GM12878 (cell line): ENCODE results near the gene CNTLN. TPM values are rescaled to one million over a fixed set of nuclear protein-coding genes. Genes with fewer than 3 reads are reported as not detected.

ENCODE experiments used
- ATAC-seq: fragments of 200-7000 bp; cut with Tn5 transposase; 3 replicates; pipeline ENCODE4 v1.9.1; 2020; ENCODE audit warnings: mild to moderate bottlenecking, moderate library complexity
- BruUV-seq: library from RNA; stranded (reverse); fragments of 400-500 nt; replicated peaks from 2 replicates; lab custom pipeline; 2021; lab: Mats Ljungman, UMichigan
- CTCF ChIA-PET: fragments of 300-600 bp; sonication (Branson Sonifier 250); formaldehyde crosslinking; extraction: SDS; loops from one replicate; lab custom pipeline; 2021; ENCODE audit warnings: inconsistent platforms; lab: Yijun Ruan, JAX
- POLR2A ChIA-PET: fragments of 350-600 bp; formaldehyde crosslinking; extraction: SDS; loops from one replicate; lab custom pipeline; 2021; ENCODE audit warnings: inconsistent platforms; lab: Charles Lee
- RAD21 ChIA-PET: fragments of 300-600 bp; sonication (Branson Sonifier 250); formaldehyde crosslinking; loops from one replicate; lab custom pipeline; 2023; ENCODE audit warnings: antibody characterized with exemption; ENCODE audit not compliant: unreplicated experiment; lab: Charles Lee
- SMC1A ChIA-PET: fragments of 300-600 bp; sonication (Branson Sonifier 250); formaldehyde crosslinking; loops from one replicate; lab custom pipeline; 2023; ENCODE audit not compliant: unreplicated experiment, uncharacterized antibody; lab: Charles Lee
- DNase-seq: peaks from one replicate; pipeline ENCODE4 v3.0.0-alpha.2; 2011; ENCODE audit warnings: low read depth, low spot score
- FAIRE-seq: peaks from 3 replicates; lab custom pipeline; 2011; peaks lifted over from hg19 to GRCh38; lab: Jason Lieb, UNC
- H2AFZ ChIP-seq: 2 replicates; pipeline ENCODE4 v1.6.0; 2011; ENCODE audit warnings: low read depth, low read length, control low read depth; ENCODE audit not compliant: control insufficient read depth
- H3K27ac ChIP-seq: 2 replicates; pipeline ENCODE4 v1.5.1; 2011; ENCODE audit warnings: control low read depth; ENCODE audit not compliant: control insufficient read depth, insufficient read depth
- H3K27me3 ChIP-seq, 2 experiments: replicated peaks in 1 of 2; 2 replicates each; pipeline versions ENCODE4 v1.6.0 to v1.6.1; 2011; ENCODE audit warnings: low read length in 1 of 2; ENCODE audit not compliant: control insufficient read depth in 2 of 2, insufficient read depth in 2 of 2
- H3K36me3 ChIP-seq, 2 experiments: 2 replicates each; pipeline ENCODE4 v1.5.1; 2011; ENCODE audit warnings: low read length in 1 of 2; ENCODE audit not compliant: control insufficient read depth in 2 of 2, insufficient read depth in 2 of 2
- H3K4me1 ChIP-seq: 2 replicates; pipeline ENCODE4 v1.6.1; 2011; ENCODE audit warnings: mild to moderate bottlenecking, low read length, moderate library complexity, mixed read lengths; ENCODE audit not compliant: control insufficient read depth, insufficient read depth
- H3K4me2 ChIP-seq: 2 replicates; pipeline ENCODE4 v1.6.0; 2011; ENCODE audit warnings: control low read depth; ENCODE audit not compliant: control insufficient read depth, insufficient read depth
- H3K4me3 ChIP-seq: fragments of 200-600 bp; sonication (generic); 2 replicates; pipeline ENCODE4 v1.5.1; 2016
- H3K79me2 ChIP-seq: 2 replicates; pipeline ENCODE4 v1.6.0; 2011; ENCODE audit warnings: low read length; ENCODE audit not compliant: control insufficient read depth, insufficient read depth
- H3K9ac ChIP-seq: 2 replicates; pipeline ENCODE4 v1.8.0; 2011; ENCODE audit warnings: low read length, control low read depth, mixed read lengths; ENCODE audit not compliant: control insufficient read depth, insufficient read depth
- H3K9me3 ChIP-seq: replicated peaks from 3 replicates; pipeline ENCODE4 v1.5.1; 2011; ENCODE audit warnings: mild to moderate bottlenecking, low read length; ENCODE audit not compliant: control insufficient read depth, insufficient read depth
- H4K20me1 ChIP-seq: 2 replicates; pipeline ENCODE4 v1.6.0; 2011; ENCODE audit not compliant: control insufficient read depth, insufficient read depth
- CREM ChIP-seq: IDR thresholded peaks from 2 replicates; pipeline ENCODE4 v1.6.1; 2014; ENCODE audit warnings: antibody characterized with exemption, low read depth
- CUX1 ChIP-seq: IDR thresholded peaks from 2 replicates; pipeline ENCODE4 v1.6.1; 2012; ENCODE audit warnings: improper control_type of control experiment, low read depth, low read length; ENCODE audit not compliant: insufficient replicate concordance
- HDAC6 ChIP-seq: fragments of 200-600 bp; sonication (generic); IDR thresholded peaks from one replicate; pipeline ENCODE4 v1.8.0; 2017; ENCODE audit warnings: antibody characterized with exemption; ENCODE audit not compliant: unreplicated experiment
- MTA3 ChIP-seq: IDR thresholded peaks from 2 replicates; pipeline ENCODE4 v1.6.1; 2012; ENCODE audit warnings: low read length, inconsistent platforms, borderline replicate concordance
- NFYA ChIP-seq: IDR thresholded peaks from 2 replicates; pipeline ENCODE4 v1.6.1; 2011; ENCODE audit warnings: low read depth, mild to moderate bottlenecking, low read length, improper control_type of control experiment, borderline replicate concordance
- NKRF ChIP-seq: fragments of 450-650 bp; conservative IDR thresholded peaks from 2 replicates; pipeline ENCODE4 v1.6.1; 2017; ENCODE audit warnings: mild to moderate bottlenecking, moderate library complexity
- RCOR1 ChIP-seq: conservative IDR thresholded peaks from 2 replicates; pipeline ENCODE4 v1.6.1; 2012; ENCODE audit warnings: low read depth, low read length, improper control_type of control experiment
- RELA ChIP-seq: fragments of 450-650 bp; IDR thresholded peaks from 2 replicates; pipeline ENCODE4 v1.8.0; 2014; ENCODE audit warnings: borderline replicate concordance; ENCODE audit not compliant: partially characterized antibody
- TBL1XR1 ChIP-seq: IDR thresholded peaks from 2 replicates; pipeline ENCODE4 v1.6.1; 2012; ENCODE audit warnings: low read depth, low read length, improper control_type of control experiment
- in situ Hi-C: fragments of 300-500 bp; cut with MboI; formaldehyde crosslinking; loops from 9 replicates; pipeline ENCODE4 v1.14.3; 2018; ENCODE audit warnings: mixed read lengths
- intact Hi-C: fragments of 100-400 bp; cut with micrococcal nuclease; formaldehyde crosslinking; loops from one replicate; pipeline ENCODE4 v1.14.2; 2022; ENCODE audit not compliant: unreplicated experiment
- polyA plus RNA-seq, 11 experiments: library from polyadenylated mRNA; depleted of rRNA in 4 of 11; unstranded in 6 of 11; stranded (reverse) in 5 of 11; fragments of >200 nt; fragmentation: Nextera tagmentation in 4 of 11; fragmentation: Illumina TruSeq in 1 of 11; extraction: Ambion mirVana in 4 of 11; extraction: Trizol in 1 of 11; gene quantifications; 1 replicate in 1 of 11; 2 replicates in 10 of 11; pipeline versions ENCODE4 v1.2.1 to v1.2.3, GENCODE V29; 2011 to 2016; ENCODE audit warnings: inconsistent platforms in 2 of 11, missing spikeins in 2 of 11, low read depth in 1 of 11
- total RNA-seq, 4 experiments: library from RNA; depleted of rRNA in 3 of 4; stranded (reverse); fragments of >200 nt in 3 of 4; fragmentation: Illumina TruSeq in 1 of 4; extraction: Trizol in 1 of 4; gene quantifications; 2 replicates each; pipeline versions ENCODE4 v1.2.1 to v1.2.3, GENCODE V29; 2013 to 2021

CNTLN gene
- total and polyA plus RNA-seq, 10 of the 15 experiments (the other 5 are each of a cell fraction or from before 2014, with no cell fraction given), result 0.01 to 7.0 (median 0.03) TPM; not detected in 4

- no peak overlapping the region for H3K9ac ChIP-seq
- RAD21 ChIA-PET, result no interaction called here
- TF ChIP-seq NFYA, result no peak
- TF ChIP-seq HDAC6, result no peak
- TF ChIP-seq RELA, result no peak
- TF ChIP-seq RCOR1, result no peak
- no peak for TF ChIP-seq NKRF
- no peak for TF ChIP-seq TBL1XR1
- TF ChIP-seq CUX1, result no peak
- no peak for TF ChIP-seq CREM
- TF ChIP-seq MTA3, result no peak
- H4K20me1 ChIP-seq, result no peaks in the 10 kb centered on the region
- no peak overlapping the region for H3K4me2 ChIP-seq
- no peaks in the 10 kb centered on the region for H3K27me3 ChIP-seq
- H3K27ac ChIP-seq, result no peak overlapping the region
- H2AFZ ChIP-seq, result no peak overlapping the region
- ATAC-seq (no peak), FAIRE-seq (no peak), DNase-seq (no peak)
- CTCF ChIA-PET, result interaction anchor here (0.6 to 0.9 kb wide), 2 partner anchors 13 to 167 kb away, joined by 3 read pairs; no protein-coding TSS in a partner anchor
- no peaks in the 10 kb centered on the region for H3K79me2 ChIP-seq
- H3K4me1 ChIP-seq, result no peaks in the 10 kb centered on the region
- intact Hi-C loops, result no loop called here
- SMC1A ChIA-PET, result no interaction called here
- H3K36me3 ChIP-seq, result no peaks in the 10 kb centered on the region
- H3K4me3 ChIP-seq, result no peak overlapping the region
- POLR2A ChIA-PET, result no interaction called here
- in situ Hi-C loops, result no loop called here
- H3K9me3 ChIP-seq, result no peaks in the 10 kb centered on the region
- no TSS peak for BruUV-seq
These were observed 204.3 kb downstream of the CNTLN start for GRCh38 chr9:17339156-17339555.
